ENCODE data around the gene CACNG4. TPM values are rescaled to one million over a fixed set of nuclear protein-coding genes. Genes with fewer than 3 reads are reported as not detected.

The CACNG4 gene
- total and polyA plus RNA-seq, 9 of the 15 experiments (the other 6 are each of a cell fraction or from before 2014, with no cell fraction given): 0.07 TPM; not detected in 8

DNA sequence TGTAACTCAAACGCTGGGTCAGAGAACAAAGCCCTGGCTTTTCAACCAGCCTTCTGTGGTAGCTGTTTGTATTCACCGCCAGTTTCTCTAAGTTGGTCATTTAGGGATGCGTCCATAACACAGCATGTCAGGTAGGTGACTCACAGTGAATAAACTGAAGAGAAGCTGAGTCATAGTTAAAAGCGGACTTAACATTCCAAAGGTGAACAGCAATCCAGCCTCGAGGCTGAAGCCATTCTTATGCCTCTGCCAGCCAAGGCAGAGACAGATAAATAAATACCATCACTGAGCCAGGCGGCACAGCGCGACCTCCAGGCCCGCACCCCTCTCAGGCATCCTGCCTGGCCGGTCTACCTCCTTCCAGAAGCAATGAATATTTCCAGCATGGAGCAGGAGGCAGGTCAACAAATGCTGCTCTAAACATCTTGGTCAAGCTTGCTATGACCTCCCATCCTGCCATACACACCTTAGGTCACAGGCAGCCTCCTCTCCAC lies 12.4 kb upstream of the CACNG4 start:
- no peak overlapping the region for H3K4me2 ChIP-seq (ENCODE audit: insufficient read depth, low read length)
- H3K4me1 ChIP-seq (replicated peaks in 1 of 2; ENCODE audit: control insufficient read depth in 2 of 2, insufficient read depth in 2 of 2, low read length in 2 of 2): no peaks in the 10 kb centered on the region
- H3K9ac ChIP-seq (ENCODE audit: insufficient read depth in 1 of 2, low read depth in 2 of 2, low read length in 2 of 2): no peak overlapping the region
- no peaks in the 10 kb centered on the region for H3K36me3 ChIP-seq (ENCODE audit: control insufficient read depth, insufficient read depth, low read length)
- intact Hi-C loops (cut with micrococcal nuclease) (no loop called here), in situ Hi-C loops (cut with MboI) (no loop called here)
- peak; percentile 54; the same call in 2 of the 3 replicates for ATAC-seq
- DNase-seq (ENCODE audit: extremely low read depth in 1 of 4, low spot score in 3 of 4): peak in 1 of 4 experiments; percentile 22
- no peak overlapping the region for H3K4me3 ChIP-seq
- H3K27ac ChIP-seq (ENCODE audit: extremely low read depth, low read depth, low read length): no peak overlapping the region
- ChIA-PET CTCF (ENCODE audit: low intra/inter-chr PET ratio) (no interaction called here), POLR2A (interaction anchor here (0.7 kb wide), 1 partner anchor 752 kb away, joined by 3 read pairs; no protein-coding TSS in a partner anchor)
- H3K9me1 ChIP-seq (ENCODE audit: control insufficient read depth, insufficient read depth, low read length): no peaks in the 10 kb centered on the region
- H3K27me3 ChIP-seq (ENCODE audit: control insufficient read depth in 2 of 2, insufficient read depth in 2 of 2, low read length in 2 of 2): peaks cover 24 to 81% of the 10 kb centered on the region in 2 experiments
- FAIRE-seq: no peak
- 2% methylated on average over 10 of the region's 10 CpGs for WGBS (ENCODE audit: insufficient coverage, low coverage, missing lambda C conversion rate)
- no peaks in the 10 kb centered on the region for H3K9me3 ChIP-seq (replicated peaks; ENCODE audit: control insufficient read depth, insufficient read depth, low read depth, low read length)
- no TSS peak for BruUV-seq (replicated peaks)
- H4K20me1 ChIP-seq (replicated peaks; ENCODE audit: control insufficient read depth, insufficient read depth, low read length): no peaks in the 10 kb centered on the region; the same call in none of the 2 replicates
- no peak overlapping the region for H2AFZ ChIP-seq (ENCODE audit: low read depth, low read length)
- H3K79me2 ChIP-seq (ENCODE audit: control insufficient read depth, insufficient read depth, low read length): no peaks in the 10 kb centered on the region
- TF ChIP-seq, protein P1, sequence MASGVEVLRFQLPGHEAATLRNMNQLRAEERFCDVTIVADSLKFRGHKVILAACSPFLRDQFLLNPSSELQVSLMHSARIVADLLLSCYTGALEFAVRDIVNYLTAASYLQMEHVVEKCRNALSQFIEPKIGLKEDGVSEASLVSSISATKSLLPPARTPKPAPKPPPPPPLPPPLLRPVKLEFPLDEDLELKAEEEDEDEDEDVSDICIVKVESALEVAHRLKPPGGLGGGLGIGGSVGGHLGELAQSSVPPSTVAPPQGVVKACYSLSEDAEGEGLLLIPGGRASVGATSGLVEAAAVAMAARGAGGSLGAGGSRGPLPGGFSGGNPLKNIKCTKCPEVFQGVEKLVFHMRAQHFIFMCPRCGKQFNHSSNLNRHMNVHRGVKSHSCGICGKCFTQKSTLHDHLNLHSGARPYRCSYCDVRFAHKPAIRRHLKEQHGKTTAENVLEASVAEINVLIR (CRISPR knock-in tag; IDR thresholded peaks at IDR 0.05): no peak
- TF ChIP-seq OTX1 (CRISPR knock-in tag; IDR thresholded peaks at IDR 0.05) (no peak), JUND (IDR thresholded peaks at IDR 0.05; ENCODE audit: borderline replicate concordance, low read depth, low read length) (peak; percentile 55; the same call in 1 of the 2 replicates), JUND (tag; IDR thresholded peaks at IDR 0.05; ENCODE audit: borderline replicate concordance, low read depth, low read length) (peak; percentile 46; the same call in 1 of the 3 replicates), PHTF2 (CRISPR knock-in tag; IDR thresholded peaks at IDR 0.05) (no peak), HDAC1 (IDR thresholded peaks at IDR 0.05) (no peak), JUNB (CRISPR knock-in tag; conservative IDR thresholded peaks at IDR 0.05) (0 out of 2 replicates have a peak, but pooled peaks have one; percentile 33), HDAC3 (IDR thresholded peaks at IDR 0.05; ENCODE audit: borderline replicate concordance, partially characterized antibody) (no peak), ZBTB11 (CRISPR knock-in tag; IDR thresholded peaks at IDR 0.05) (peak in 1 of 3 experiments; percentile 82; a peak in 1 of 6 replicates), ZBTB1 (CRISPR knock-in tag; IDR thresholded peaks at IDR 0.05; ENCODE audit: borderline replicate concordance, low read depth) (no peak), SMARCA5 (IDR thresholded peaks at IDR 0.05) (no peak), NFE2 (IDR thresholded peaks at IDR 0.05; ENCODE audit: low read depth) (peak; percentile 61), MAFG (tag; conservative IDR thresholded peaks at IDR 0.05) (peak; percentile 52; the same call in 1 of the 2 replicates), ELF1 (tag; IDR thresholded peaks at IDR 0.05) (no peak), FOSL1 (tag; conservative IDR thresholded peaks at IDR 0.05) (peak; percentile 90)
- TF ChIP-seq, protein P2, sequence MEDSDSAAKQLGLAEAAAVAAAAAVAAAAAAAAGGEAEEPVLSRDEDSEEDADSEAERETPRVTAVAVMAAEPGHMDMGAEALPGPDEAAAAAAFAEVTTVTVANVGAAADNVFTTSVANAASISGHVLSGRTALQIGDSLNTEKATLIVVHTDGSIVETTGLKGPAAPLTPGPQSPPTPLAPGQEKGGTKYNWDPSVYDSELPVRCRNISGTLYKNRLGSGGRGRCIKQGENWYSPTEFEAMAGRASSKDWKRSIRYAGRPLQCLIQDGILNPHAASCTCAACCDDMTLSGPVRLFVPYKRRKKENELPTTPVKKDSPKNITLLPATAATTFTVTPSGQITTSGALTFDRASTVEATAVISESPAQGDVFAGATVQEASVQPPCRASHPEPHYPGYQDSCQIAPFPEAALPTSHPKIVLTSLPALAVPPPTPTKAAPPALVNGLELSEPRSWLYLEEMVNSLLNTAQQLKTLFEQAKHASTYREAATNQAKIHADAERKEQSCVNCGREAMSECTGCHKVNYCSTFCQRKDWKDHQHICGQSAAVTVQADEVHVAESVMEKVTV (CRISPR knock-in tag; IDR thresholded peaks at IDR 0.05): no peak

Measured in K562 (cell line).